PC-3 (cell line): Measurements from ENCODE around the gene ETV3L. TPM values are rescaled to one million over a fixed set of nuclear protein-coding genes. Genes with fewer than 3 reads are reported as not detected.

ENCODE experiments used
- ATAC-seq: fragments of 200-7000 bp; cut with Tn5 transposase; 2 replicates; pipeline ENCODE4 v1.9.1; 2020; ENCODE audit warnings: mild to moderate bottlenecking, moderate library complexity
- Bru-seq: library from RNA; stranded (reverse); fragments of 400-500 nt; gene quantifications from one replicate; lab custom pipeline; 2021; lab: Mats Ljungman, UMichigan
- BruChase-seq, 2 experiments: library from RNA; stranded (reverse); fragments of 400-500 nt; gene quantifications; one replicate each; lab custom pipeline; 2021; lab: Mats Ljungman, UMichigan
- BruUV-seq: library from RNA; stranded (reverse); fragments of 400-500 nt; replicated peaks from 2 replicates; lab custom pipeline; 2021; lab: Mats Ljungman, UMichigan
- CTCF ChIA-PET: fragments of 300-600 bp; sonication (Branson Sonifier 250); formaldehyde crosslinking; loops from one replicate; lab custom pipeline; 2022; ENCODE audit warnings: antibody characterized with exemption; lab: Charles Lee
- POLR2A ChIA-PET: fragments of 300-600 bp; sonication (Branson Sonifier 250); formaldehyde crosslinking; loops from one replicate; lab custom pipeline; 2022; ENCODE audit warnings: antibody characterized with exemption; ENCODE audit not compliant: unreplicated experiment; lab: Charles Lee
- DNase-seq: peaks from one replicate; pipeline ENCODE4 v3.0.0-alpha.2; 2015
- H2AFZ ChIP-seq: fragments of 300-600 bp; sonication (generic); 2 replicates; pipeline ENCODE4 v1.6.0; 2016; ENCODE audit warnings: antibody characterized with exemption, low read length
- H3F3A ChIP-seq: fragments of 300-600 bp; sonication (generic); one replicate; pipeline ENCODE4 v1.6.0; 2017; ENCODE audit warnings: antibody characterized with exemption, low read length, control low read depth, mild to moderate bottlenecking; ENCODE audit not compliant: unreplicated experiment
- H3K27ac ChIP-seq: fragments of 300-600 bp; sonication (generic); 2 replicates; pipeline ENCODE4 v1.5.1; 2016; ENCODE audit warnings: mild to moderate bottlenecking, low read length
- H3K27me3 ChIP-seq: fragments of 300-600 bp; sonication (generic); 2 replicates; pipeline ENCODE4 v1.6.1; 2016; ENCODE audit warnings: low read length, mixed read lengths
- H3K36me3 ChIP-seq: fragments of 300-600 bp; sonication (generic); 2 replicates; pipeline ENCODE4 v1.6.1; 2016; ENCODE audit warnings: low read depth, mixed run types, low read length, mixed read lengths
- H3K4me1 ChIP-seq: fragments of 300-600 bp; sonication (generic); 2 replicates; pipeline ENCODE4 v1.5.1; 2016; ENCODE audit warnings: low read length; ENCODE audit not compliant: insufficient read depth
- H3K4me2 ChIP-seq: fragments of 300-600 bp; sonication (generic); 2 replicates; pipeline ENCODE4 v1.6.0; 2016; ENCODE audit warnings: low read length
- H3K4me3 ChIP-seq: fragments of 300-600 bp; sonication (generic); 2 replicates; pipeline ENCODE4 v1.5.1; 2016; ENCODE audit warnings: mild to moderate bottlenecking, low read length, mixed read lengths
- H3K79me2 ChIP-seq: fragments of 300-600 bp; sonication (generic); 2 replicates; pipeline ENCODE4 v1.6.1; 2017; ENCODE audit warnings: low read length, mixed read lengths
- H3K9ac ChIP-seq: fragments of 300-600 bp; sonication (generic); 2 replicates; pipeline ENCODE4 v1.6.0; 2016; ENCODE audit warnings: mild to moderate bottlenecking, low read length
- H3K9me2 ChIP-seq: fragments of 300-600 bp; sonication (generic); replicated peaks from 2 replicates; pipeline ENCODE4 v1.6.1; 2016; ENCODE audit warnings: mixed run types, low read length, mixed read lengths
- H3K9me3 ChIP-seq: fragments of 300-600 bp; sonication (generic); 2 replicates; pipeline ENCODE4 v1.6.1; 2016; ENCODE audit warnings: low read length, mixed read lengths
- H4K20me1 ChIP-seq: fragments of 300-600 bp; sonication (generic); 2 replicates; pipeline ENCODE4 v1.6.1; 2016; ENCODE audit warnings: low read length, mixed read lengths
- EZH2 ChIP-seq: fragments of 300-600 bp; sonication (generic); IDR thresholded peaks from one replicate; pipeline ENCODE4 v1.6.1; 2017; ENCODE audit warnings: antibody characterized with exemption, mild to moderate bottlenecking, low read length; ENCODE audit not compliant: unreplicated experiment
- EZH2phosphoT487 ChIP-seq: fragments of 300-600 bp; sonication (generic); IDR thresholded peaks from 2 replicates; pipeline ENCODE4 v1.6.1; 2018; ENCODE audit warnings: mild to moderate bottlenecking, antibody characterized with exemption, low read length, borderline replicate concordance
- intact Hi-C: fragments of 100-400 bp; cut with micrococcal nuclease; formaldehyde crosslinking; loops from 2 replicates; pipeline ENCODE4 v1.9.0; 2023
- long read RNA-seq: library from polyadenylated mRNA; unstranded; transcript quantifications from one replicate; pipeline ENCODE4 v2.0.0, GENCODE V29; 2021; ENCODE audit not compliant: unreplicated experiment
- total RNA-seq: library from RNA; depleted of rRNA; stranded (reverse); fragments of >200 nt; gene quantifications from 2 replicates; pipeline ENCODE4 v1.2.3, GENCODE V29; 2014; rRNA removed
- TF ChIP-seq, protein P1 (sequence below): fragments of 300-600 bp; sonication (generic); conservative IDR thresholded peaks from 2 replicates; pipeline ENCODE4 v1.5.1; 2017; ENCODE audit warnings: antibody characterized with exemption, low read depth, mild to moderate bottlenecking, low read length

Gene ETV3L
- not detected in 2 replicates for total RNA-seq
- Bru-seq, nascent RNA: percentile 7 among the genes with signal in this experiment
- BruChase-seq, experiment 1, labeled RNA remaining after a 6-hour chase: percentile 12 among the genes with signal in this experiment
- percentile 18 among the genes with signal in this experiment for BruChase-seq, experiment 2, labeled RNA remaining after a 2-hour chase
- long read RNA-seq: 0 reads

- Histone ChIP-seq H3K9me2 (no peaks in the 10 kb centered on the region), H3K9me3 (no peaks in the 10 kb centered on the region), H3K27me3 (no peaks in the 10 kb centered on the region), H3K36me3 (no peaks in the 10 kb centered on the region), H4K20me1 (no peaks in the 10 kb centered on the region), H3F3A (no peaks in the 10 kb centered on the region), H3K4me3 (no peak within 1 kb of the TSS), H3K4me1 (peaks cover 6% of the 10 kb centered on the region), H3K27ac (no peak within 1 kb of the TSS), H3K9ac (no peak within 1 kb of the TSS), H3K79me2 (no peaks in the 10 kb centered on the region), H2AFZ (no peak within 1 kb of the TSS), H3K4me2 (no peak within 1 kb of the TSS)
- ChIA-PET POLR2A (no interaction called here), CTCF (no interaction called here)
- ATAC-seq (no peak), DNase-seq (no peak)
- no TSS peak for BruUV-seq
- no peak for TF ChIP-seq EZH2phosphoT487
- TF ChIP-seq, protein P1, sequence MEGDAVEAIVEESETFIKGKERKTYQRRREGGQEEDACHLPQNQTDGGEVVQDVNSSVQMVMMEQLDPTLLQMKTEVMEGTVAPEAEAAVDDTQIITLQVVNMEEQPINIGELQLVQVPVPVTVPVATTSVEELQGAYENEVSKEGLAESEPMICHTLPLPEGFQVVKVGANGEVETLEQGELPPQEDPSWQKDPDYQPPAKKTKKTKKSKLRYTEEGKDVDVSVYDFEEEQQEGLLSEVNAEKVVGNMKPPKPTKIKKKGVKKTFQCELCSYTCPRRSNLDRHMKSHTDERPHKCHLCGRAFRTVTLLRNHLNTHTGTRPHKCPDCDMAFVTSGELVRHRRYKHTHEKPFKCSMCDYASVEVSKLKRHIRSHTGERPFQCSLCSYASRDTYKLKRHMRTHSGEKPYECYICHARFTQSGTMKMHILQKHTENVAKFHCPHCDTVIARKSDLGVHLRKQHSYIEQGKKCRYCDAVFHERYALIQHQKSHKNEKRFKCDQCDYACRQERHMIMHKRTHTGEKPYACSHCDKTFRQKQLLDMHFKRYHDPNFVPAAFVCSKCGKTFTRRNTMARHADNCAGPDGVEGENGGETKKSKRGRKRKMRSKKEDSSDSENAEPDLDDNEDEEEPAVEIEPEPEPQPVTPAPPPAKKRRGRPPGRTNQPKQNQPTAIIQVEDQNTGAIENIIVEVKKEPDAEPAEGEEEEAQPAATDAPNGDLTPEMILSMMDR: no peak
- TF ChIP-seq EZH2: no peak
- intact Hi-C loops: no loop called here
Measured at GRCh38 chr1:157099633-157100009, at the start of gene ETV3L. Gene ETV3L (minus strand): TSS chr1:157099808. CDS start chr1:157099523, 285 bp downstream.

DNA sequence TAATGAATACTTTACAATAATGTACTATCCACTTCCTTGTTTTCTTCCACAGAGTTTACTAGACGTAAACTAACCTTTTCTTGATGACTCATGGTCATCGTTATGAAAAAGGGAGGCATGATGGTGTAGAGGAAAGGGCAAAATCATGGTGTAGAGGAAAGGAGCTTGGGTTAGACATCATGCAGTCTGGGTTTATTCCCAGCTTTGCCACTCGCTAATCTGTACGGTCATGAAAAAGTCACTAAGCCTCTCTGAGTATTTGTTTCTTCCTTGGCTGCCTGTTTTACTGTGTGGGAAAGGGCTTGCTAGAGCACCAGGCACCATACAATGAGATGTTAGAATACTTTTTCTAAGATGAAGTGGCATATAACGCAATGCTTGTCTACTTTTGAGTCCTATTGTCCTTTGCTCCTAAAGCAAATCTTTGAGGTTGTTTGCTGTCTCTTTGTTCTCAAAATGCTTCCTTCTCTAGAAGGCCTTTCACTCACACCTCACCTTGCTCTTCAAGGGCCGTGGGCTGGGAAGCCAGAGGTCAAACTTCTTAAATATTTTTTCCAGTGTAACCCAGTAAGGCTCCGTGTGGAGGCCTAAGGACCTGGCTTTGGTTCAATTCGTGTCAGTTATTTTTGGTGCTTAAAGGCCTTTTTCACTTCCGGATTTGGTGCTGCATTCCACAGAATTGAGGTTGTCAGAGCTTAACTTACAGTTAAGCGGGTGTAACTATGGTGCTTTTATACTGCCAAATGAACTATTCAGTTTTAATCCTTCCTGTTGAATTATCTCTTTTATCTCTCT lies 48.5 kb upstream of the ETV3L start:
- TF ChIP-seq, protein P1: no peak
- no peak for TF ChIP-seq EZH2
- TF ChIP-seq EZH2phosphoT487: no peak
- BruUV-seq: no TSS peak
- Histone ChIP-seq H3K27ac (peak overlapping the region; percentile 21; the same call in 1 of the 2 replicates), H3K4me3 (no peak overlapping the region), H3K27me3 (peaks cover 6% of the 10 kb centered on the region; the same call in 1 of the 2 replicates), H3K9ac (no peak overlapping the region), H3K9me2 (no peaks in the 10 kb centered on the region; the same call in 1 of the 2 replicates), H3K4me2 (no peak overlapping the region), H4K20me1 (no peaks in the 10 kb centered on the region), H2AFZ (peak overlapping the region; percentile 45), H3K79me2 (no peaks in the 10 kb centered on the region), H3K9me3 (no peaks in the 10 kb centered on the region), H3K36me3 (no peaks in the 10 kb centered on the region), H3F3A (no peaks in the 10 kb centered on the region), H3K4me1 (peaks cover 11% of the 10 kb centered on the region)
- intact Hi-C loops: no loop called here
- ATAC-seq (peak; percentile 82), DNase-seq (peak; percentile 50)
- ChIA-PET POLR2A (interaction anchor here (0.6 kb wide), 1 partner anchor 104 kb away, joined by 3 read pairs; no protein-coding TSS in a partner anchor), CTCF (interaction anchor here (0.5 kb wide), 1 partner anchor 231 kb away, joined by 3 read pairs; no protein-coding TSS in a partner anchor)

GRCh38 chr1:157147037-157147436 lies 47.4 kb upstream of the ETV3L start:
- Histone ChIP-seq H2AFZ (peak overlapping the region; percentile 45), H4K20me1 (no peaks in the 10 kb centered on the region), H3K79me2 (no peaks in the 10 kb centered on the region), H3F3A (no peaks in the 10 kb centered on the region), H3K9me3 (no peaks in the 10 kb centered on the region), H3K27me3 (peaks cover 6% of the 10 kb centered on the region; the same call in 1 of the 2 replicates), H3K9ac (no peak overlapping the region), H3K9me2 (no peaks in the 10 kb centered on the region; the same call in 1 of the 2 replicates), H3K4me3 (no peak overlapping the region), H3K27ac (no peak overlapping the region), H3K36me3 (no peaks in the 10 kb centered on the region), H3K4me1 (peaks cover 13% of the 10 kb centered on the region), H3K4me2 (no peak overlapping the region)
- DNase-seq (no peak), ATAC-seq (no peak)
- ChIA-PET POLR2A (no interaction called here), CTCF (no interaction called here)
- intact Hi-C loops: no loop called here
- TF ChIP-seq EZH2phosphoT487 (no peak), EZH2 (no peak)
- TF ChIP-seq, protein P1: no peak
- no TSS peak for BruUV-seq
